NCI-H2029 (cell line): ENCODE measurements around the gene NEMP1.
"Not testable (repeated sequence)": the region's sequence is repeated elsewhere in the genome, so short reads cannot be mapped to it uniquely, and the experiment has no call there.

Source experiments
- DNase-seq: peaks from one replicate; lab custom pipeline; 2025; lab: John Stamatoyannopoulos, UW

Gene NEMP1, protein sequence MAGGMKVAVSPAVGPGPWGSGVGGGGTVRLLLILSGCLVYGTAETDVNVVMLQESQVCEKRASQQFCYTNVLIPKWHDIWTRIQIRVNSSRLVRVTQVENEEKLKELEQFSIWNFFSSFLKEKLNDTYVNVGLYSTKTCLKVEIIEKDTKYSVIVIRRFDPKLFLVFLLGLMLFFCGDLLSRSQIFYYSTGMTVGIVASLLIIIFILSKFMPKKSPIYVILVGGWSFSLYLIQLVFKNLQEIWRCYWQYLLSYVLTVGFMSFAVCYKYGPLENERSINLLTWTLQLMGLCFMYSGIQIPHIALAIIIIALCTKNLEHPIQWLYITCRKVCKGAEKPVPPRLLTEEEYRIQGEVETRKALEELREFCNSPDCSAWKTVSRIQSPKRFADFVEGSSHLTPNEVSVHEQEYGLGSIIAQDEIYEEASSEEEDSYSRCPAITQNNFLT

DNA sequence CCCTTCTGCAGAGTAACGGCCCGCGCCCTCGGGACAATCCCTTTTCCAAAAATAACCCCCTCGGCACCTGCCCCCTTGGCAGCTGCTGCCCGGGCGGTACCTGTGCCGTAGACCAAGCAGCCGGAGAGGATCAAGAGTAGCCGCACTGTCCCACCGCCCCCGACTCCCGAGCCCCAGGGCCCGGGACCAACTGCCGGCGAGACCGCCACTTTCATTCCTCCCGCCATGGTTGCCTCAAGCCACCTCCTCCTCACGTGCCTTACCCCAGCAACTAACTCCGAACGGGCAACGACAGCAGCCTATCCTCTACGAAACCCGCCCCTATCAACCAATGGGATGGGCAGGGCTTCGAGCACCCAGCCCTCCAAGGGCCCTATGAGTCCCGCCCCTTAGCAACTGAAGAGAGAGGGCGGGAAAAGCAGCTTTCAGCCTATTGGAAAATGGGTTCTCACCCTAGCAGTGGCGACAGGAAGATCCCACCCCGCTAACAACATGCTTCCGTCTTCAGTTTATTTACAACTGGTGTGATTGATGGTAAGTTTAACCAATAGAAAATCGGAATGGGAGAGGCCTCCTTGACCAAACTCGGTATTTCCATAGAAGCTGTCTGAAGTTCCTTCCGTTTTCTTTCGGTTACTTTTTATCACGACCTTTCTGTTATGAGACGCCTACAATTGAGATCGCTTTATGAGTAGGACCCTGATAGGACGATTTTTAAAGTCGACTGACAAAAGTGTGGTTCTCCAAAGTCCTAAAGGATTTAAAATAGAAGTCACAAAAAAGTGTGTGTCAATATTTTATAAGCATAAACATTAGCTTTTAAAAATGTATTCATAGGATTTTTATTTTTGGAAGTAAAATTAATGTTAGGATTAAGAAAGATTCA, at the start of gene NEMP1:
Gene NEMP1 (minus strand): TSS at position 273 of the 886 bp plus-strand sequence. CDS start 46 bp downstream, at position 227.
- DNase-seq, result peak; percentile 100

DNA sequence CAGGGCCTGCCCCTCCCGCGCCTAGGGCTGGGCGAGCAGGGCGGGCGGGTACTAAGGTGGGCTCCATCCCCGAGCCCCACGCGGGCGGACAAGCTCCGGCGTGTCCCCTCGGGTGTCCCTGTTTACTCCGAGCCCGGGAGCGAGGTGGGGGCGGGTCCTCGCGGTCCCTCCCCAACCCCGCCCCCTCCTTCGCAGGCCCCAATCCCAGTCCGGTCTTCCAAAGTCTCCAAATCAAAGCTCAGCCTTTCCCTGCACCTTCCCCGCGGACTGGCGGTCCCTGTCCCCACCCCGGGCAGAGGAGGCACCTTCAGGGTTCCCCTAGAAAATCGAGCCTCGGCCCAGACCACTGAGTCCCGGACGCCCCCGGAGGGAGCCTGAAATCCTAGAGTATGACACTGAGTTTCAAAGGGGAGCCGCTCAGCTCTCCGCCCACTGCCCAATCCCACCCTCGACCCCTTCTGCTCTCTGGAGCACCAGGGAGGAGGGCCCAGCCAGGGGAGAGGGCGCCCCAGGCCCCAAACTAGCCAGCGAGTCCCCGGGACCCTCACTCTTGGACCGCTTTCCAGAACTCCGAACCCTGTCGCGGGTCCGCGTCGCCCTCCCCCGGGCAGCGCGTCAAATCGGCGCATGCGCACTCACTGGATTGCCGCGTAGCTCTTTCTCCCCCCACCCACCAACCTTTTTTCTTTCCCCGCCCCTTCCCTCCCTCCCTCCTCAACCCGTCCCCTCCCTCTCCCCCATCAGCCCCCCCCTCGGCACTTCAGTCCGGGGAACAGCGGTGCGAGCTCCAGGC, 49.3 kb upstream of the NEMP1 start, which contains the start of gene LRP1:
Gene LRP1 (plus strand): TSS at position 758 of the 793 bp plus-strand sequence. CDS start 482 bp downstream, outside the sequence.
- DNase-seq, result peak; percentile 30

GRCh38 chr12:57127101-57127725, 48.6 kb upstream of the NEMP1 start:
- DNase-seq, result peak; percentile 9

DNA sequence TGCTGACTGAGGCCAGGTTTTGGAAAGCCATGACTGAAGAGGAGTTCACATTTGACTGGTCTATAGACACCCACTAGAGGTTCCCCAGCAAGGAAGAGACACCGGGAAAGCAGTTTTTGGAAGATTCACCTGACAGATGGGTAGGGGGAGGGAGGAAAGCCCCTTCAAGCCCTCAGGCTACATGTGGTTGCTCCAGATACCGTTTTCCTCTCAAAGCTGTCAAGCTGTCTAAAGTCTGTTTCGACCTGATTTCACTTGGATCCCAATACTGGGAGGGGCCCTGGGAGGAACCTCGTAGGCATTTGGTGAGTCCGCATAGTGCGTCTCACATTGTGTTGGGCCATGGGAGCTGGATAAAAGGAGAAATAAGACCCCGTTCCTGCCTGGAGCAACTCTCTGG, 48.0 kb upstream of the NEMP1 start:
- DNase-seq, result no peak

- DNase-seq, result no peak
Measured at GRCh38 chr12:57126061-57126460, 47.5 kb upstream of the NEMP1 start.

GRCh38 chr12:57124261-57124877, 45.8 kb upstream of the NEMP1 start:
- DNase-seq, result peak; percentile 48

DNA sequence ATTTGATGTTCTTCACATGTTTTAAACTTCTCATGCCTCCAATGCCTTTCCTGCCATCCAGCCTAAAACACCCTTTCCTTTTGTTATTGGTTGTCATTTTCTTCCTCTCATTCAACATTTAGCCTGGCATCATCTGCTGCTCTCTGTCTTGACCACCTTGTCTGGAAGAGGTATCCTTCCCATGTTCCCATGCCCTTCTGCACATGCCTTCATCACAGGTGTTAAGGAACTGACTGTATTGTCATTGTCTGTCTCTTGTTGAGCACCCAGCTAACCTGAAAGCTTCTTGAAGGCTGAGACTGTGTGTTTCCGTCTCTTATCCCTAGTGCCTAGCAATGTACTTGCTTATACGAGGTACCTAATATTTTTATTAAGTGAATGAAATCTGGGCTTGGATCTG, 45.2 kb upstream of the NEMP1 start:
- DNase-seq, result no peak

DNA sequence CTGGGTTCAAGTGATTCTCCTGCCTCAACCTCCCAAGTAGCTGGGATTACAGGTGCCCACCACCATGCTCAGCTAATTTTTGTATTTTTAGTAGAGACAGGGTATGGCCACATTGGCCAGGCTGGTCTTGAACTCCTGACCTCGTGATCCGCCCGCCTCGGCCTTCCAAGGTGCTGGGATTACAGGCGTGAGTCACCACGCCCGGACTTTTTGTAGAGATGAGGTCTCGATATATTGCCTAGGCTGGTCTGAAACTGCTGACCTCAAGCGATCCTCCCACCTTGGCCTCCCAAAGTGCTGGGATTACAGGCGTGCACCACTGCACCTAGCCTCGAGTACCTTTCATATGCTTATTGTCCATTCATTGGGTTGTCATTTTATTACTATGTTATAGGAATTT, 42.1 kb upstream of the NEMP1 start:
- DNase-seq, result not testable (repeated sequence)

DNA sequence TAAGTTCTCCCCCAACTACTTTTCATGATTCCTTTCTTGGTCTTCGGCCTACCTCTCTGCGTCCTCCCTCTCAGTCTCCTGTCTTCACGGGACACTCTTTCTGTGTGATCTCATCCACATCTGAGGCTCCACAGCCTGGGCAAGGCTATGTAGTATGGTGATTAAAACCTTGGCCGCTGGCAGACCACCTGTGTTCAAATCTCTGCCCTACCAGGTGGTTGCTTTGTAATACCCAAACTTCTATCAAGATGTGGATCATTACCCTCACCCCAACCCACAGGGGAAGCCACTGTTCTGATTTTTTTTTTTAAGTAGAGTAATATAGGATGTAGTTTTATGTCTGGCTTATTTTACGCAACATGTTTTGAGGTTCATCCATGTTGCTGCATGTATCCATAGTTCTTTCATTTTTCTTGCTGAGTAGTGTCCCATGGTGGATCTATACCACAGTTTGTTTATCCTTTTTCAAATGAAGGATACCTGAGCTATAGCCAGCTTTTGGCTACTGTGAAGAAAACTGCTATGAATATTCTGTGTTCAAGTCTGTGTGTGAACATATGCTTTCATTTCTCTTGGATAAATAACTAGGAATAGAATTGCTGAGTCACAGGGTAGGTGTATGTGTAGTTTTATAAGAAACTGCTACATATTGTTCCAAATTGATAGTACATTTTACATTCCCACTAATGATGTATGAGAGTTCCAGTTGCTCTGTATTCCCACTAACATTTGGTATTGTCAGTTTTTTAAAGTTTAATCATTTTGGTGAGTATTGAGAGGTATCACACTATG, 40.9 kb upstream of the NEMP1 start:
- no peak for DNase-seq

DNA sequence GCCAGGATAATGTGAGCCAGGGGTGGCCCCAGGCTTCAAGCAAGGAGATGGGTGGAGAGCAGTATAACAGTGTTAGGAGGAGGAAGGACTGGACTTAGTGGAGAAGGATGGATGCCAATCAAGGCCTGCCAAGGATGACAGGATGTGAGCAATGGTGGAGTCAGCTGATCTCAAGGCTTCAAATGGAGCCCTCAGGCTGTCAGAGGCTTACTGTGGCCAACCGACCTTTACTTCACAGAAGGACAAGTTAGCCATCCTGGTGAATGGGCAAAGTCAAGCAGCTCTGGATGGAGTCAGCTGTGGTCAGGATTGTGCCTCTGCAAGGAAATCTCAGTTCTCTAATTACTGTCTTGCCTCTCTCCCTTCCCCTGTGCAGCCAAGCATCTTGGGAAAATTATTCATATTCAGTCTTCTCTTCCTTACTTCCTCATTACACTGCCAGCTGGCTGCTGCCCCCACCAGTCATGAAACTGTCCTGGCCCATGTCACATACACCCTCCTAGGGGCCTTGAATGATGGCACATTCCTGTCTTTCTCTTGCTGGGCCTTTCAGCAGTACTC, 40.2 kb upstream of the NEMP1 start:
- DNase-seq, result no peak

GRCh38 chr12:57116580-57117281, 38.1 kb upstream of the NEMP1 start:
- DNase-seq, result no peak

DNA sequence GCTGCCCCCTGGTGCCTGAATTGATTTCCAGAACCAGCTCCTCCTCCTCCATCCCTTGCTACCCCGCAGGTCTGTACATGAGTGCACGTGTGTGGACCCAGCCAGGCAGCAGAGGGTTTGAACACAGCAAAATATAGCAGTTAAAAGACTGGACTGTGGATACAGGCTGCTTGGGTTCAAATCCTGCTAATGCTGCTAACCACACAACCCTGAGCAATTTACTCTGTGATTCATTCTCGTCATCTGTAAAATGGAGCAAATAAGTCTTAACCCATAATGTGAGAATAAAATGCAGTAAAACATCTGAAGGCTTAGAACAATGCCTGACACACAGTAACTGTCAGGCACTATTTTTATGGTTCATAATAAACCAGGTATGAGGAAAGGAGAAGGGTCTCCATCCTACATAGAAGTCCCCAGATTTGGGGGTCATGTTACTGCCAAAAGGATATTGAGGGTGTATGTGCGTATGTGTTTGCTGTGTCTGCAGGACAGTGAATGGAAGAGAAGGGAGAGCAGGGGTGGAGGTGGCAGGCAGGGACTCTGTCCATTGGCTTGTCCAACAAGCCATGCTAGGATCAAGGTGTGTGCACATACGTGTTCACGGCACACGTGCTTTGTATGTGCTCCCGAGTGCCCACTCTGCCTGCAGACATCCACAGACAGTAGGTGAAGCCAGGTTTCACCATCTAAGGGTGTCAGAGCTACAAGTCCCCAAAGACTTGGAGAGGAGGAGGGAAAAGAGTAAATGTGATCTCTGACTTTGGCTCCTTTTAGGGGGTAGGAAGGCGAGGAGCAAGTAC, 34.1 kb upstream of the NEMP1 start:
- DNase-seq, result no peak

DNA sequence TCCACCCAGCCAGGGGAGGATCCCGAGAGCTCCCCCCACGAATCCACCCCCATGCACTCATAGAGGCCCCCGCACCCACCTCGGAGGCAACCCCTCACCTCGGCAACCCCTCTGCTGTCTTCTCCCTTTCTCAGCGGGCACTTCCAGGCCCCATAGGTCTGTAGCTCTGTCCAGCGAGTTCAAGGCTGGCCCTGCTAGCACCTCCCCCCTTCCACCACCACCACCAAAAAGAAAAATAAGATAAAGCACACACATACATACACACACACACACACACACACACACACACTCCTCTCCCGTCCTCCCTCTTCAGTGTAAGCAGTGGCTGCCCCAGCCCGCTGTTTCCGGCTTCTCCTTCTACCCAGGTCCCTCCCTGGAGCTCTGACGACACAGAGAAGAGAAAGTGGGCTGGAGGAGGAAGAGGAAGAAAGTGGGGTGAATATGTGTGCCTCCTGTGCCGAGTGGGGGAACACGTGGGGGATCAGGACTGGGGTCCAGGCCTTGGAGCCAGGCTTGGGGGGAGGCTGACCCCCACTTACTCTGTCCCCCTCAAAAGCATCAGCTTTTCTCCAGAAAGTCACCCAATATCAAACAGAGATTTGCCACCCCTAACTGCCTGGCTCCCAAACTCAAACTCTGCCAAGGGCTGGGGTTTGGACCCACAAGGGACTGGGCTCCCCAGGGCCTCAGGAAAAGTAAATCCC, 32.6 kb upstream of the NEMP1 start, which contains the start of gene STAT6:
Gene STAT6 (minus strand): TSS at position 332 of the 704 bp plus-strand sequence. CDS start 3,084 bp downstream, outside the sequence.
- peak; percentile 69 for DNase-seq

GRCh38 chr12:57110104-57111030, 31.8 kb upstream of the NEMP1 start:
- no peak for DNase-seq

DNA sequence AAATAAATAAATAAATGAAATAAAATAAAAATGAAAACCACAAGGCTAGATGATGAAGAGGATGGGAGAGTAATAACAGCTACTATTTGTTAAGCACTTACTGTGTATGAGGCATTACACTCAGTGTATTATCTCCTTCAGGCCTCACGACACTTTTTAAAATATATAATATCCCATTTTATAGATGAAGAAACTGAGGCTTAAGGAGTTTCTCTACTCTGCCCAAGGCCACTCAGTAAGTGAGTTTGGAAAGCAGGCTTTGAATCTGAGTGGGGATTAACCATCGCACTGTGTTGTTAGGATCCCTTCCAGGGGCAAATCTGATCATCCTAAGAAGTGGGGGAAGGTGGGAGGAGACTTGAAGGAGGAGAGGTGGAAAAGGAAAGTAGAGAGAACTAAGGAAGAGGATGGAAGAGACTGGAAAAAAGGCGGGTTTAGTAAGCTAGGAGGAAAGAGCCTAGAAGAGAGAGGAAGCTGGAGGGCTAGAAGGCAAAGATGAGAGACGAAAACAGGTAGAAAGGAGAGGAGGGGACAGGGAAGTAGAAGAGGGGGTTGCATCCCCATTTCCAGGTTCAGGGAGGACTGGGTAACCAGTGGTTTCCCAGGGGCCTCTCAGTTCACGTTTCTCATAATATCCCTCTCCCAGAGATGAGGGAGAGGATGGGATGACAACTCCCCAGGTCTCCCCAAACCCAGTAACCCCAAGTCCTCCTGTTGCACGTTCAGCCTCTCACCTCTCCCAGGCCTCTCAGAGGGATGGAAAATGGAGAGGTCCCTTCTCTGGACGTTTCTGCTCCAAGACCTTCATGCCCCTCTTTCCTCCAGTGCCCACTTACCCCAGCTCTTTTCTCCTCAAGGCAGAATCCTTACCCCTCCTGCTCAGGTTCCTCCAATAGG, 30.9 kb upstream of the NEMP1 start:
- DNase-seq, result no peak
